CD4-positive, alpha-beta T cell treated with Interleukin-2 at 100 ng/mL for 4 hours (primary cell): ENCODE measurements around the gene SLC25A51.

Source experiments
- DNase-seq: peaks from one replicate; pipeline ENCODE4 v3.0.0-alpha.2; 2020; ENCODE audit warnings: low spot score

The SLC25A51 gene

DNA sequence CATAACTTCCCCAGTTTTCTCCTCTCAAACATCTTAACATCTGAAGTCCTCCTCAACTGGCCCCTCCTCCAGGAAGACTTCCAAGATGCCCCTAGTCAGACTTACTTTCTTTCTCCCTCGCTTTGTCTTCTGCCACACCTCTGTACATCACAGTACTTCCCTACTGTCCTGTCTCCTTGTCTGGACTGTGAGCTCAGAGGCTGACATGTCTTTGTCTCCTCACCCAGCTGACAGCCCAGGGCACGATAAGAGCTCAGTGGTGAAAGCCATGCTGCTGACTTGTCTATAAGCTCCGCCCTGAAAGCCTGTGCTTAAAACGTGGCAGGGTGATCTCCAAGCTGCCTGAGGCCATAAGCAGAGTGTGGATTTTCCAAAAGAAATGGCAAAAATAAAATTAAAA, 33.0 kb upstream of the SLC25A51 start:
- no peak for DNase-seq

DNA sequence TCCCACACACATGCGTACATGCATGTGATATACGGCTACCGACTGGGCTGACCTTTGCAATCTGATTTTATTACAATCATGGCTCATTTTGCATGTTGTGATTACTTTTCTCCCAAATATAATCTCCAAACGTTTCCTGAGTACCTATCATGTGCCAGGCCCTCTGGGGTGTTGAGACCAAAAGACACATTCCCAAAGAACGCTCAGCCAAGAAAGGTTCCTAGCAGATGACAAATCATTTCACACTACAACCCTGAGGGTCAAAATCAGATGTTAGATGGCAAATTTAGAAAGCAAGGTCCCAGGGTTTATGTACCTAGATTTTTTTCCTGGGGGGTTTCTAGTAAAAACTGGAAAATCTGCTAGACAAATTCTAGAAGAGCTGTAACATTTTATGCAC, 32.4 kb upstream of the SLC25A51 start:
- DNase-seq: no peak

DNA sequence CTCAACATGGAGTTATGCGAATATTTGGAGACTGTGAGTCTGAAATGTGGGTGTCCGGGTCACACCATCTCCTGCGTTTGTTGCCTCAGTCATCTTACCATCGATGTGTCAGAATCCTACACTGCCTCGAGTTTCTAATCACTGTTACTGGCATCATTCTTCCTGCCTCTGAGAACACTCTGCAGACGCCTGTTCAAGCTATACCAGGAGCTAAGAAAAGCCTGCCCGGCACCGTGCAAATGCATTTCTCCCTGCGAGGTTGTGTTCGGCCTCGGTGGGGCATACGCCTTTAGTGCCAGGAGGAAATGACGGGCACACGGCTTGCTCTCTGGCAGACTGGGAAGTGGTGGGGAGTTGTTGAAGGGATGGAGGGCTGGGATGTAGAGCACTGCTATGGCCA, 31.2 kb upstream of the SLC25A51 start:
- no peak for DNase-seq

DNA sequence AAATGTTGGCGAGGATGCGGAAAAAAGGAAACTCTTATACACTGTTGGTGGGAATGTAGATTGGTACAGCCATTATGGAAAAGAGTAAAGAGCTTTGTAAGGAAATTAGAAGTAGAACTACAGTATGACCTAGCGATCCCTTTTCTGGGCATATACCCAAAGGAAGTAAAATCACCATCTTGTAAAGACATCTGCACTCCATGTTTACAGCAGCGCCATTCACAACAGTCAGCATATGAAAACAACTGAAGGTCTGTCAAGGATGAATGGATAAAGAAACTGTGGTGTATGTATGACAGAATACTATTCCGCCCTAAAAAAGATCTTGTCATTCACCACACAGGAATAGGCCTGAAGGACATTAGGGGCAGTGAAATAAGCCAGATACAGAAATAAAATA, 27.7 kb upstream of the SLC25A51 start:
- DNase-seq: no peak

DNA sequence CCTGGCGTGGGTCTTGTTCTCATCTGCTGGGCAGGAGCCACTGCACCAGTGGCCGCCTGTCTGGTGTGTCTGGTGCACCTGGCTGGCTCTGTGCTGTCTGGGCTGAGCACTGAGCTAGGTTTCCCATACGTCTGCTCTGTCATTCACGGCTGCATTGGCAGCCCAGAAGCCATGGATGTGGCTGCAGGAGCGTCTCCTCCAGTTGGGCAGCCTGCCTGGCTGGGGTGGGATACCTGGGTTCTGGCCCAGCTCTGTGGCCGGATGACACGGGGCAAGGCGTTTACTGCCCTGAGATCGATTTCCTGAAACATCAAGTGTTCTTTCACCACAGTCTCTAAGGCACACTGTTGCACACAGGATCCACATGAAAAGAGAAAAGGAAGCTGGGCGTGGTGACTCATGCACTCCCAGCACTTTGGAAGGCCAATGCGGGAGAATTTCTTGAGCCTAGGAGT, 25.5 kb upstream of the SLC25A51 start:
- DNase-seq: no peak

DNA sequence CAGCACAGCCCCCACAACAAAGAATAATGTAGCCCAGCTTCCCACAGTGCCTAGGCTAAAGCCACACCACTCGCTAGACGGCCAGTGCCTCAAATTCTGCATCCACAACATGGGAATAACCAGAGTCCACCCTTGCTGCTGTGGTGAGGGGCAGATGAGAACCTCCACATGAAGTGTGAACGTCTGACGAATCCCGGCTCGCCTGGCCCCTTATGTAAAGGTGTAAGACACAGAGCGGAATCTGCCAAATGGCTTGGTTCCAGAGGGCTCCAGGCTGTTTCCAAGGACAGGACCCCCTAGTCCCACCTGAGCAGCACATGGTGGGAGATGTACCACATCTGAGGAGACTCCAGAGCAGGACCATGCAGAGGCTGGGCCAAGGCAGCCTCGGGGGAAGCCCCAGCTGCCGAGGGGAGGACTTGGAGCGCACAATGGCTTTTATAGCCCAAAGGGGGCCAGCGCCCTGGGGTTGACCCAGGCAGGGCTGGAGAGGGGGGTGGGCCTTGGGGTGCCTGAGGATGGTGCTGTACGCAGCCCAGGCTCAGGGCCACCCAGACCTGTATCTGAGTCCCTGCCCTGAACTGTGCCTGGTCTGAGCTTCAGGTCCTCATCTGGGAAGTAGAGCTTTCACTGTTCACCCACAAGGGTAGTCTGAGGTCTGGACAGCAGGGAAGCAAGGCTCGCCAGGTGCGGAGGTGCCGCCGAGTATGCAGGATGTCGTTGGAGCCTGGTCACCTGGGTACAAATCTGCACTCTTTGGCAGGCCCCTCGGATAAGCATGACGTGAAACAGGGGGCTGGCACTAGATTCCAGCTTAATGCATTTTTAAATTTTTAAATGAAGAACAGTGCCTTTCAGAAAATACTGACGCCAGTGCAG, 24.9 kb upstream of the SLC25A51 start:
- no peak for DNase-seq

DNA sequence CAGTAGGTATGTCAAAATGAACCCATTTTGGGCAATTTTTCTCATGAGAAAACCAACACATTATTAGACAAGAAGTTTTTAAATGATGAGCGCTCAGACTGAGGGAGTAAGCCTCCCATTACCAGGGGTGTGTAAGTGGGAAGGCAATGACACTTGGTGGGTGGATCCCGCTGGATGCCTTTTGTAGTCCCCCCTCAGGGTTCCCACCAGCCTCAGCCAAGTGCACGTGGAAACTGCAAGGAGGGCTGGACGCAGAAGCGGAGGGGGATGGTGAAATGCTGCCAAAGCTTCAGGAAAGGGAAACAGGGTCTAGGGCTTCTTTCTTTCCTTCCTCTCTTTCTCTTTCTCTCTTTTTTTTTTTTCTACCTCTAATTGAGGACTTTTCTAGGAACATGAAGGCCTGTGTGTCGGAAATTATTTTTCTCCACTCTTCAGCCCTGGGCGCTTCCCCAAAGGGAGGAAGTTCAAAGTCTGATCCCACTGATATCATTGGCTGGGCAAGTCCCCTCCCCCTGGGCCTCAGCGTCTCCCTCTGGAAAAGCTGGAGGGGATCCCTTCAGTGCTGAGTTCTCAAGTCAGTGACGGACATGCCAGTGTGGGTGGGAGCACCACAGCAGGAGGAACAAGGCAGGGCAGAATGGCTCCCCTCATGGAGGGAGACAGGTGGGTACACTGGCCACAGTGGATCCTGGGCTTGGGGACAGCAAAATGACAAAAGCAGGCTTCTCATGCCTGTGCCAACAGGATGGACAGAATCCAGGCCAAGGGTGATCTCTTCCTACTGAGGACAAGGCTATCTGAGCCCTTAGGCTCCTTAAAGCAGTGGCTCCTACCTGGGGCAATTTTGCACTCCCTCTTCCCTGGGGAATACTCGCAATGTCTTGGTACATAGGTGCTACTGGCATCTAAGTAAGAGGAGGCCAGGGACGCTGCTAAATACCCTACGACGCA, 23.9 kb upstream of the SLC25A51 start:
- DNase-seq: no peak

DNA sequence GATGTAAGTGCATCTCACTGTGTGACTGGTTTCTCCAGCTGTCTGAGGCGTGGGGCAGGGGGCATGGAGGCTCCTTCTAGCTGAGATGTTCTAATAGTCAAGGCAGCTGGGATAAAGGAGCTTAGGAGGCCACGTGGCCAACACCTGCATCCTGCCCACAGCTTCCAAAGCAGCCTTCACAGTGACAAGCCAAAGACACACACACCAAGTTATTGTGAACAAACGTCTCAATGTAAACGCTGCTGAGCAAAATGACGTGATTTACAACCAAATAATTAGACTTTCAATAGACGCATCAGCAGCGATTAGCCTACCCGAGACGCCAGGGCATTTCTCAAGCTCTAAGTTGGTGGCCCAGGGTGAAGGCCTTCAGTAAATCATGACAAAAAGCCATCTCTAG, 23.2 kb upstream of the SLC25A51 start:
- no peak for DNase-seq

DNA sequence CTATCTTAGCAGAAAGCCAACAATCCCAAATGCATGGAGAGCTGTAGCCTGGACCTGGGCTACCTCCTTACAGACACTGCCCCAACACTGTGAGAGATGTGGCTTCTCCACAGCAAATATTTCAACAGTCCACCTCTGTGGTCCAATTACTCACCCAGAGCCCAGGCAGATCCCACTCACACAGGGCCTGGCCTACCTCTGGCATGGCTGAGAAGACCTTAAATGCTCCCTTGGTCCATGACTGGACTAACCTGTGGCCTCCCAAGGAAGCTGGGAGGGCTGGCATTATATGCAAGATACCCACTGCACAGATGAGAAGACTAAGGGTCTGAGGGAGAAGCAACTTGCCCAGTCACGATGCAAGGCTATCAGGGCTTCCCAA, 22.8 kb upstream of the SLC25A51 start:
- no peak for DNase-seq

DNA sequence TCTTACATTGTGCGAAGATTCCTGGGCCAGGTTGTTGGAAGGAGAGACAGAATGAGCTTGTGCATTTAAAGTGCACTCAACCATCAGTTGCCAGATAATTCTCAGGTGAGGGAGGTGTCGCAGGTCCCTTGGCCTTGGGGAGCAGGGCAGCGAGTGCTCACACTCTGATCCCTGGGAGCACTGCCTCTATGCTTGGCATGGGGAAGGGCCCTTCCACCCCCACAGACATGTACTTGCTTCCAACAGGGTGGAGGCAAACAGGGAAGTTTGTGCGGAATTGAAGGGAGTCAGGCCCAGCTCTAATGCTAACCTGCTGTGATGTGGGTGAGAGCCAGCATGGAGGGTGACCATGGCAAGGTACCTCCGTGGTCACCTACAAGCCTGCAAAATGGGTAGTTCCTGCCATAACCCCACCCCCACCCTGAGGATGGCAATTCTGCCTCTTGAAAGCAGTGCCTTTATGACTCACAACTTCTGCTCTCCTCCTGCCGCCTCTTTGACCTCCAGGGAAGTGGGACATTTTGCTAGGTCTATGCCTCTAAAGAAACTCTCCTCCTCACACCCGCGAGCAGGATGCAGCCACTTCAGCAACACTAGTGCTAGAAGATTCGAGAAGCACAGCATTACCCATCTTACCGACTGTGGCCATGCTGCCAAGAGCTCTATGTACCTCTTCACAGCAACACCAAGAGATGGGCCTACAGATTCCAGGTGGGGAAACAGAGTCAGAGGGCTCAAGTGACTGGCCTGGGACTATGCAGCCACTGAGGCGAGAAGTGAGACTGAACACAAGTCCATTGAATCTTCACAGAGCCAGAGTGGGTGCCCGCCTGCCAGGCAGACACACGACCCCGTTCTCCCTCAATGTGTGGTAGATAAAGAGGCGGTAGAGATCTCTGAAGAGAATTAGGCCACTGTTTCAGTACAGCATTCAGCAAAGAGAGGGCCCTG, 22.1 kb upstream of the SLC25A51 start:
- no peak for DNase-seq

DNA sequence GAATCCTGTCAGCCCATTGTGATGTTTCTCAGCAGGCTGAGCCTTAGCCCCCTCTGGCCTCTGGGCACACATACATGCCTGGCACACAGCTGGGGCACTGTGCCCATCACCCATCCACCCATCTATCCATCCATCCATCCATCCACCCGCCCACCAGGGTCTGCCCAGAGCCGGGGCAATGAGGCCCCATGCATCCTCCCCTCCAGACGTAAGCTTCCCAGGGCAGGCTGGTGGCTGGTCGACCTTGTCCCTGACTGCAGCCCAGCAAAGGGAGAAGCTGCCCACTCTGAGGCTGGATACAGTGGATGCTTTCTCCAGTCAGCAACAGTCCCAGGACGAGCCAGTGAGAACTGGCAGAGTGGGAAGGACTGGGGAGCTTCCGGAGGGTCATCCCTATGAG, 21.1 kb upstream of the SLC25A51 start:
- DNase-seq: no peak

DNA sequence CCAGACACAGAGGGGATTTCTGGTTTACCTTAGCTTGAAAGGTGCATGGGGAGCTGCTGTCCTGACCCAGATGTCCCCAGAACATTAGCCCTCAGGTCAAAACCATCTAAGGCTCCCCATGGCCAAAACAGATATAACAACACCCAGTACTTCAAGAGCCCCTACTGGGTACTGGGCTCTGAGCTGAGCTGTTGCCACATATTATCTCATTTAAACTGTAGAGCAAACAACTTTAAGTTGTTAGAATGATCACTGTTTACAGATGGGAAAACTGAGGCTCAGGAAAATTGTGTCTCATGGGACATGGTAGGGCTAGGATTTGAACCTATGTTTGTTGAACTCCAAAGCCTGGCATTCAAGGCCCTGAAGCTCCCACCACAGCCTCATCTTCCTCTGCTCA, 20.6 kb upstream of the SLC25A51 start:
- DNase-seq: no peak

DNA sequence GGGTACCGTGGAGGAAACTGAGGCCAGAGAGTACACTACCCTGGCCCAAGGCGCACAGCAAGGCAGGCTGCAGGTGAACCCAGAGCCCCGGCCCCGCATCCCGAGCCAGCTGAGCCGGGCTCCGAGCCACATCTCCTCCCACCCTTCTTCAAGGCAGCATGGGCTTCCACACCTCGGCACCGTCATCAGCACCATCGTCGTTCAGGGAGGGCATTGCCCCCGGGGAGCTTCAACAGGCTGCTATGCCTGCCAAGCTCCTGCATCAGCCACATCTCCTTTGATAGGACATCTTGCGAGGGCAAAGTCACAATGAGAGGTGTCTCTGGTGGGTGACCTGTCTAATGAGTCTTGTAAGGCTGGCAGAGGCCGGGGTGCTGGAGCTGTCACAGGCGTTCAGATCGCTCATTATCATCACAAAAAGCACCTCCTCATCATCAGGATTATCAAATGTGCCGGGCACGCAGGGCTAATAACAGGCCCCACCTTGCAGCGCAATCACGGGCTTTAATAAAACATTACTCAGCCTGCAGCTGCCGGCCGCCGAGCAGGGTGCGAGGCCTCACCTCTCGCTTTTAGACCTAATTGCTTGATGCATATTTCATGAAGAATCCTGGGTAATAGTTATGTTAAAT, 20.0 kb upstream of the SLC25A51 start:
- DNase-seq: no peak

DNA sequence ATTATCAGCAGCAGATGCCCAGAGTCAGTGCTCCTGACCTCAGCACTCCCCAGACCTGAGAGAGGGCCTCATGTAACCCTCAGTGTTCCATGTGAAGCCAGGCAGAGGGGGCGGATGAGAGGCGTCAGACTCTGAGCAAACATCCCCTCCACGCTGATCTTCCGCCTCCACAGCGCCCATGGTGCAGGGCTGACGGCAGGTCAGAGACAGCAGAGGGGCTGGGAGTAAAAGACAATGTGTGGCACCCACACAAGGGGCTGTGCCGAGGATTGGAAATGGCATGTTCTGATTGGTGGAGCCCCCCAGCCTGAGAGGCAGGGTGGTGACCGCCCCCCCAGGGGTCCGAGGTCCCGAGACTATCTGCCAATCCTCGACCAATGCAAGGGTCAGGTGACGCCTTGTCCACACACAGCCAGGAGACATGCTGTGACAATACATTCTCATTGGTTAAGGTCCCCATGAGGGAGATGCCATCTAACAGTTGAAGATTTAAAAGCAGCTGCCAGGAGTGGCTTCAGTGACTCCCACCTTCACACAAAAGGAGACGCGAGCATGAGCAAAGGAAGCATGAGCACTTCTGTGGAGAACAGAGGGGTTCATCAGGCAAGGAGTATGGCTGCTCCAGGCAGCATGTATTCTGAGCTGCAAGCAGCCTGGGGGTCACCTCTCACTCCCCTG, 19.3 kb upstream of the SLC25A51 start:
- no peak for DNase-seq

DNA sequence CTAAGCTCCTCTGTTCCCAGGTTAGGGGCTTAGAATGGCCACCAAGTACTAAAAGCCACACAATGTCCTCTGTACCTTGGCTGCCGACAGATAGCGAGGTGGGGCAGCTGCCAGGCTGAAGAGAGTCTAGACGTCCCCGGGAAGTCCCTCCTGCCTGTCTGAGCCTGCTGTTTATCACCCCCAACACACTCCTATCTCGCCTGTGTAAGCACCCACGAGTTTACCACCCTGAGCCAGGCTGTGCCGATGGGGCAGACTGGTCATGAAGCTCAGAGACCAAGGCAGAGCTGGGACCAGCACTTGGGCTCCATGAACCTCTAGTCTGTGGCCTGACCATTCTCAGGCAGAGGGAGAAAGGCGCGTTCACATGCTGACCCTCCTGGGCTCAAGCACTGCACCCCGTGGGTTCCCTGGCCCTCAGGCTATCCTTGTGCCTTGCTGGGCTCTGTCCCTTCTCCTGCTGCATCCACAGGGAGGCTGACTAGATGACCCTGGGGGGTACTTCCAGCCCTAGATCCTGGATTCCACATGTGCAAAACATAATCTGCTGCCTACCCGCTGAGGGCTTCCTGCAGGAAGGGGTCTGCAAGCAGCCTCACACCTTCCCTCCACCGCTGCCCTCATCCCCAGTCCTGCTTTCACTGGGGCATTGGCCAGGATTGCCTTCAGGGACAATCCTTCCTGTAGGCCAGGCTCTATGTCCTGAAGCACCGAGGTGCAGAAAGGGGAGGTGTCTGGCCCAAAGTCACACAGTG, 18.6 kb upstream of the SLC25A51 start:
- DNase-seq: no peak

DNA sequence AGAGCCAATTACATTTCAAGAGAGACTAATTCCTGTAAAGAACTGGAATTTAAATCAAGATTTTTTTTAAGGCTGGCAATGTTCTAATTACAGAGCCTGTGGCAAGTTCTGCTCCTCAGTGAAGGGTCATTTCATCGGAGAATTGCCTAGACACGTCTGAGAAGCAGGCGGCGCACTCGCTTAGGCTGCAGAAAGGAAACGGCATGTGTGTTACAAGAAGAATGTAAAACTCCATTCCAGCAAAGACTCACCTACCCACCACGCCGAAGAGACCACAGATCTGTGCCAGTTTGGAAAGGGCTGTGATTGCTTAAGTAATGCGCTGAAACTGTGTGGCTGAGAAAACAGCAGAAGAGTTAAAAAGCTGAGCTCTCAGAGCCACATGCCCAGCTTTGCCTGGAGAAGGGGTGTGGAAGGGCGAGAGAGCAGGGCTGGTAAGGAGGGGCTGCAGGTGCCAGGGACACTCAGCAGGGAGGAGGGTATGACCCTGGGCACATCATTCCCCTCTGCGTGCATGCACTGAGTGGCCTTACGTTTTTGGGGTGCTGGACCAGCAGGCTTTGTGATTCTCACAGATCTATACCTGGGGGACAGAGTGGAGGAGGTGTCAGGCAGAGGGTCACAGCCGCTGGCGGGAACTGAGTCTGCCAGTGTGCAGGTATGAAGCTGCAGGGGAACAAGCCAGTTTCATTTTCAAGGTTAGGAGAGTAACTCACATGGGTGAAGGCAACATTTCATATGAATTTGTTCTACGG, 17.8 kb upstream of the SLC25A51 start:
- DNase-seq: no peak

DNA sequence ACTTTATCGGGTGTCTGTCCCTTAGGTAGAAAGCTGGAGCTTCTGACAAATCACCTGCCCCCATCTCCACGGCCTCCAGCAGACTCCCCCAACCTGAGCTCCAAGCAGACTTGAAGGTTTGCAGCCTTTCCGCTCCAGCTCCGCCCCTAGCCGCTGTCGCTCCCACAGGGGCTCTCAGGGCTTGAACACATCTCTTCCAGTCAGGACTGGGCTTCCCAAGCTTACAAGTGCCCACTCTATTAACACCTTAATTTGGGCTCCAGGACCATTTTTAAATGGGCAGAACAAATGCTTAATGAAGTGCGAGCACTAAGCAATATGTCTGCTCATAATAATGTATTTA, 17.2 kb upstream of the SLC25A51 start:
- no peak for DNase-seq

DNA sequence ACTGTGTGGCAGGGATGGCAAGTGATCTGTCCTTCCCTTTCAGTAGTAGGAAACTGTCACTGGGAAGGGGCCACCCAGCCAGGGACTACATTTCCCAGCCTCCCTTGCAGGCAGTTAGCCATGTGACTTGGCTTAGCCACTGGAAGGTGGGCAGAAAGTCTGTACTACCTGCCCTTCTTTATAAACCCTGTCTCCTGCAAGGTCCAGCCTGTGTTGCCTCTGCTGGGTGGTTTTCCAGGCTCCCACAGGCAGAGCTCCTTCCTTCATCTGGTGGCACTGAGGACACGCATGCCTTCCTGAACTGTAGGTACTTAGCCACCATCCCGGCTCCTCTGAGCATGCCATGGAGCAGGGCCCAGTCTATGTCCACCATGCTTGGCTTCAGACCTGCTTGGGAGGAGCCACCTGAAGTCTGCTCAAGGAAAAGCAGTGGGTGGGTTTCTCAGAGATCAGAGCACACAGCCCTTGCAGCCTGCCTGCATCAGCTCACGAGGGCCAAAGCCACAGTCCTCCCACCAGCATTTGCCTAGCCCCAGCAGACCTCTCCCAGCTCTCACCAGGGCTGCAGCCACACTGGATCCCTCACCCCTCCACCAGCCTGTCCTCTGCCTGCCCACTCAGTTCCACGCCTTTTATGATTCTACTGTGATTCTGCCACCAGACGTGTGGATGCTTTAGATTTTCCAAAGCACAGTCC, 16.7 kb upstream of the SLC25A51 start:
- DNase-seq: peak; percentile 16

DNA sequence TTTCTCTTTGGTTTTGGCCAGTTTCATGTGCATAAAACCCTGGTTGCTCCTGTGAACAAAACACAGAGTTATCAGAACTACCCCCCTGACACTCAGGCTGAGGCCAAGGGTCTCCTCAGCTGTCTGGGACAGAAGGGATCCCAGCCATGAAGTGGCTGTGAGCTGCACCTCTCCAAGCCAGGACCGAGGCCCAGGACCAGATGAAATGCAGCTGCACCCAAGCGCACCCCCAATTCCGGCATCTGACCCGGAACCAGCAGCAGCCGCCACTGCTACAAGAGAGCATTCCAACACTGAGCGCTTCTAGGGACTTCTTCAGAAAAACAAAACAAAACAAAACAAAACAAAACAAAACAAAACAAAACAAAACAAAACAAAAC, 16.0 kb upstream of the SLC25A51 start:
- no peak for DNase-seq
